Hepatocyte (in vitro differentiated cells): ENCODE measurements around the gene PRKAR1B. TPM values are rescaled to one million over a fixed set of nuclear protein-coding genes. Genes with fewer than 3 reads are reported as not detected.

Experiments
- DNase-seq: peaks from one replicate; pipeline ENCODE4 v3.0.0-alpha.2; 2016; ENCODE audit warnings: low spot score
- H2AFZ ChIP-seq: fragments of 200-600 bp; sonication (generic); 2 replicates; pipeline ENCODE4 v1.6.0; 2016; ENCODE audit warnings: antibody characterized with exemption, mild to moderate bottlenecking
- H3K27ac ChIP-seq: fragments of 200-600 bp; sonication (generic); 2 replicates; pipeline ENCODE4 v1.5.1; 2016; ENCODE audit warnings: mild to moderate bottlenecking
- H3K27me3 ChIP-seq: fragments of 200-600 bp; sonication (generic); 2 replicates; pipeline ENCODE4 v1.6.1; 2016
- H3K36me3 ChIP-seq: fragments of 200-600 bp; sonication (generic); replicated peaks from 2 replicates; pipeline ENCODE4 v1.5.1; 2016; ENCODE audit warnings: low read depth; ENCODE audit not compliant: insufficient read depth
- H3K4me1 ChIP-seq: fragments of 200-600 bp; sonication (generic); 2 replicates; pipeline ENCODE4 v1.5.1; 2016; ENCODE audit warnings: mild to moderate bottlenecking, moderate library complexity; ENCODE audit not compliant: insufficient read depth
- H3K4me2 ChIP-seq: fragments of 200-600 bp; sonication (generic); 2 replicates; pipeline ENCODE4 v1.6.0; 2016
- H3K4me3 ChIP-seq: fragments of 200-600 bp; sonication (generic); 2 replicates; pipeline ENCODE4 v1.5.1; 2016; ENCODE audit warnings: mild to moderate bottlenecking
- H3K79me2 ChIP-seq: fragments of 200-600 bp; sonication (generic); 2 replicates; pipeline ENCODE4 v1.6.0; 2017; ENCODE audit warnings: mild to moderate bottlenecking
- H3K9me2 ChIP-seq: fragments of 200-600 bp; sonication (generic); replicated peaks from 2 replicates; pipeline ENCODE4 v1.6.0; 2017; ENCODE audit warnings: mild to moderate bottlenecking; ENCODE audit not compliant: insufficient read depth
- H3K9me3 ChIP-seq: fragments of 200-600 bp; sonication (generic); 2 replicates; pipeline ENCODE4 v1.5.1; 2016; ENCODE audit warnings: low read depth, mild to moderate bottlenecking
- H4K20me1 ChIP-seq: fragments of 200-600 bp; sonication (generic); 2 replicates; pipeline ENCODE4 v1.6.0; 2016; ENCODE audit warnings: mild to moderate bottlenecking; ENCODE audit not compliant: insufficient read depth, poor library complexity, severe bottlenecking
- CTCF ChIP-seq: fragments of 200-600 bp; sonication (generic); IDR thresholded peaks from 2 replicates; pipeline ENCODE4 v1.5.1; 2016; ENCODE audit warnings: antibody characterized with exemption, mild to moderate bottlenecking; ENCODE audit not compliant: poor library complexity
- EZH2 ChIP-seq: fragments of 200-600 bp; sonication (generic); IDR thresholded peaks from 2 replicates; pipeline ENCODE4 v1.6.1; 2016; ENCODE audit warnings: antibody characterized with exemption, mild to moderate bottlenecking, borderline replicate concordance
- EZH2phosphoT487 ChIP-seq: fragments of 200-600 bp; sonication (generic); IDR thresholded peaks from one replicate; pipeline ENCODE4 v1.6.1; 2018; ENCODE audit warnings: antibody characterized with exemption, mild to moderate bottlenecking, low read depth, moderate library complexity; ENCODE audit not compliant: unreplicated experiment, severe bottlenecking
- WGBS: methylation state at CpG from one replicate; pipeline ENCODE4 v1.1.6; 2016; ENCODE audit warnings: low lambda C conversion rate; ENCODE audit errors: missing lambda C conversion rate; 5-methylcytosine and 5-hydroxymethylcytosine counted together
- polyA plus RNA-seq: library from polyadenylated mRNA; unstranded; fragments of >200 nt; fragmentation: Nextera tagmentation; extraction: Ambion mirVana; gene quantifications from 2 replicates; pipeline ENCODE4 v1.2.1, GENCODE V29; 2016
- total RNA-seq: library from RNA; depleted of rRNA; stranded (reverse); fragments of >200 nt; gene quantifications from 2 replicates; pipeline ENCODE4 v1.2.3, GENCODE V29; 2014

The PRKAR1B gene
- total and polyA plus RNA-seq, 2 experiments from 2014 or later = 16.6 to 28.7 TPM

GRCh38 chr7:518630-519483 lies 208.2 kb downstream of the PRKAR1B start:
- Histone ChIP-seq H4K20me1 (peaks cover 32% of the 10 kb centered on the region), H3K27ac (peak overlapping the region; percentile 98), H3K4me2 (peak overlapping the region; percentile 91), H2AFZ (no peak overlapping the region), H3K79me2 (peaks cover 44% of the 10 kb centered on the region), H3K9me3 (no peaks in the 10 kb centered on the region), H3K36me3 (no peaks in the 10 kb centered on the region), H3K4me3 (peak overlapping the region; percentile 99), H3K27me3 (peaks cover 22% of the 10 kb centered on the region), H3K9me2 (no peaks in the 10 kb centered on the region), H3K4me1 (peaks cover 41% of the 10 kb centered on the region)
- TF ChIP-seq CTCF = no peak
- no peak for TF ChIP-seq EZH2phosphoT487
- TF ChIP-seq EZH2 = no peak
- 2% methylated on average over 50 of the region's 93 CpGs for WGBS
- peak; percentile 91 for DNase-seq

GRCh38 chr7:517774-518629 lies 209.1 kb downstream of the PRKAR1B start:
- Histone ChIP-seq H3K9me3 (no peaks in the 10 kb centered on the region), H3K79me2 (peaks cover 52% of the 10 kb centered on the region), H3K4me1 (peaks cover 41% of the 10 kb centered on the region), H4K20me1 (peaks cover 40% of the 10 kb centered on the region), H3K4me3 (peak overlapping the region; percentile 99), H3K4me2 (peak overlapping the region; percentile 91), H3K27ac (peak overlapping the region; percentile 98), H3K9me2 (no peaks in the 10 kb centered on the region), H2AFZ (peak overlapping the region; percentile 49), H3K36me3 (no peaks in the 10 kb centered on the region), H3K27me3 (peaks cover 22% of the 10 kb centered on the region)
- 2% methylated on average over 40 of the region's 70 CpGs for WGBS
- peak; percentile 83 for DNase-seq
- TF ChIP-seq EZH2 = peak; percentile 29
- TF ChIP-seq EZH2phosphoT487 = no peak
- no peak for TF ChIP-seq CTCF

- Histone ChIP-seq H4K20me1 (peaks cover 49% of the 10 kb centered on the region), H3K79me2 (peaks cover 58% of the 10 kb centered on the region), H3K9me3 (no peaks in the 10 kb centered on the region), H3K4me1 (peaks cover 35% of the 10 kb centered on the region), H3K9me2 (no peaks in the 10 kb centered on the region), H3K4me3 (peak overlapping the region; percentile 99), H3K27ac (peak overlapping the region; percentile 98), H3K36me3 (no peaks in the 10 kb centered on the region), H2AFZ (no peak overlapping the region), H3K4me2 (peak overlapping the region; percentile 91), H3K27me3 (peaks cover 15% of the 10 kb centered on the region)
- WGBS = 2% methylated on average over 73 of the region's 83 CpGs
- peak; percentile 87 for DNase-seq
- TF ChIP-seq EZH2phosphoT487 = no peak
- TF ChIP-seq EZH2 = peak; percentile 3
Measured at GRCh38 chr7:516606-517456, 210.2 kb downstream of the PRKAR1B start.
